Measurements from ENCODE around the gene KCNQ1.

KCNQ1 gene

GRCh38 chr11:2459016-2459725 lies 14.4 kb downstream of the KCNQ1 start:
- in situ Hi-C loops (cut with MboI; ENCODE audit: low sequenced_read_pairs) = no loop called here

GRCh38 chr11:2459796-2460531 lies 15.2 kb downstream of the KCNQ1 start:
- in situ Hi-C loops (cut with MboI; ENCODE audit: low sequenced_read_pairs) = no loop called here

GRCh38 chr11:2460540-2461252 lies 15.9 kb downstream of the KCNQ1 start:
- in situ Hi-C loops (cut with MboI; ENCODE audit: low sequenced_read_pairs) = no loop called here

- in situ Hi-C loops (cut with MboI; ENCODE audit: low sequenced_read_pairs) = no loop called here
Measured at GRCh38 chr11:2461253-2461955, 16.6 kb downstream of the KCNQ1 start.

GRCh38 chr11:2461956-2462542 lies 17.2 kb downstream of the KCNQ1 start:
- in situ Hi-C loops (cut with MboI; ENCODE audit: low sequenced_read_pairs) = no loop called here

- in situ Hi-C loops (cut with MboI; ENCODE audit: low sequenced_read_pairs) = no loop called here
Measured at GRCh38 chr11:2462543-2462985, 17.8 kb downstream of the KCNQ1 start.

- in situ Hi-C loops (cut with MboI; ENCODE audit: low sequenced_read_pairs) = no loop called here
Measured at GRCh38 chr11:2462986-2463765, 18.4 kb downstream of the KCNQ1 start.

GRCh38 chr11:2463766-2464277 lies 19.0 kb downstream of the KCNQ1 start:
- in situ Hi-C loops (cut with MboI; ENCODE audit: low sequenced_read_pairs) = no loop called here

GRCh38 chr11:2464451-2465165 lies 19.8 kb downstream of the KCNQ1 start:
- in situ Hi-C loops (cut with MboI; ENCODE audit: low sequenced_read_pairs) = no loop called here

GRCh38 chr11:2465202-2466068 lies 20.6 kb downstream of the KCNQ1 start:
- in situ Hi-C loops (cut with MboI; ENCODE audit: low sequenced_read_pairs) = no loop called here

GRCh38 chr11:2466069-2466801 lies 21.4 kb downstream of the KCNQ1 start:
- in situ Hi-C loops (cut with MboI; ENCODE audit: low sequenced_read_pairs) = no loop called here

GRCh38 chr11:2466869-2467694 lies 22.3 kb downstream of the KCNQ1 start:
- in situ Hi-C loops (cut with MboI; ENCODE audit: low sequenced_read_pairs) = no loop called here

- in situ Hi-C loops (cut with MboI; ENCODE audit: low sequenced_read_pairs) = no loop called here
Measured at GRCh38 chr11:2467695-2468055, 22.9 kb downstream of the KCNQ1 start.

GRCh38 chr11:2468363-2469235 lies 23.8 kb downstream of the KCNQ1 start:
- in situ Hi-C loops (cut with MboI; ENCODE audit: low sequenced_read_pairs) = no loop called here

GRCh38 chr11:2470495-2470894 lies 25.7 kb downstream of the KCNQ1 start:
- in situ Hi-C loops (cut with MboI; ENCODE audit: low sequenced_read_pairs) = no loop called here

All from hTERT RPE-1 (cell line).